Measurements from ENCODE around the gene ZNF445.

DNA sequence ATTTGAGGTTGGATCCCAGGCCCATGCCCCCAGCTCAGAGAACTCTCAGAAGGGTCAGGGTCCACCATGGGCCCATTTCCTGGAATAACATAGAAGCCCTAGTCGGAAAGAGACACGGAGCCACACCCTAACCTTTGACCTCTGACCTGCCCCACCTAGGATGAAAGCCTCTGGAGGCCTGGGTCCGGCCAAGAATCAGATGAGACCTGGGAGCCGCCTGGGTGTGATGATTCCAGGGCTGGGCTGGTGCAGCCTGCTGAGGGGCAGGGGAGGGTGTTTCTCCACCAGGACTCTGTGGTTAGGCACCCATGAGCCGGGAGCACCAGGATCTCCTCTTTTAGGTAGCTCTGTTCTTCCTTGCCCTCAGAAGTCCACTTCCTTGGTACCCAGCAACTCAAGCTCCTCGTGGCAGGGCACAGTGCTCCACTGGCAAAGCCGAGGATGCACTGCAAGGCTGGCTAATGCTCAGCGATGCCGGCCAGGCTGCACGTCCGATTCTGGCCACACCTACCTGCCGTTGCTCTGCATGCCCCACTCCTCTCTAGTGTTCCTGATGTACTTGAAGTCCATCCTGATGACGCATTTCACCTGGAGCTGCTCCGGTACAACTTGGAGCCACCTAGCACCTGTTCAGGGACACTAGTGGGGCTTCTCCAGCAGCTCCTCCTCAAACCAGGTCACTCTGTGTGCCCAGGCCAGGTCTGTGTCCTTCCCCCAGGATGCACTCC, 57.4 kb downstream of the ZNF445 start:
- TF ChIP-seq, protein P1, sequence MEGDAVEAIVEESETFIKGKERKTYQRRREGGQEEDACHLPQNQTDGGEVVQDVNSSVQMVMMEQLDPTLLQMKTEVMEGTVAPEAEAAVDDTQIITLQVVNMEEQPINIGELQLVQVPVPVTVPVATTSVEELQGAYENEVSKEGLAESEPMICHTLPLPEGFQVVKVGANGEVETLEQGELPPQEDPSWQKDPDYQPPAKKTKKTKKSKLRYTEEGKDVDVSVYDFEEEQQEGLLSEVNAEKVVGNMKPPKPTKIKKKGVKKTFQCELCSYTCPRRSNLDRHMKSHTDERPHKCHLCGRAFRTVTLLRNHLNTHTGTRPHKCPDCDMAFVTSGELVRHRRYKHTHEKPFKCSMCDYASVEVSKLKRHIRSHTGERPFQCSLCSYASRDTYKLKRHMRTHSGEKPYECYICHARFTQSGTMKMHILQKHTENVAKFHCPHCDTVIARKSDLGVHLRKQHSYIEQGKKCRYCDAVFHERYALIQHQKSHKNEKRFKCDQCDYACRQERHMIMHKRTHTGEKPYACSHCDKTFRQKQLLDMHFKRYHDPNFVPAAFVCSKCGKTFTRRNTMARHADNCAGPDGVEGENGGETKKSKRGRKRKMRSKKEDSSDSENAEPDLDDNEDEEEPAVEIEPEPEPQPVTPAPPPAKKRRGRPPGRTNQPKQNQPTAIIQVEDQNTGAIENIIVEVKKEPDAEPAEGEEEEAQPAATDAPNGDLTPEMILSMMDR (IDR thresholded peaks at IDR 0.05): no peak
- TF ChIP-seq, protein P2, sequence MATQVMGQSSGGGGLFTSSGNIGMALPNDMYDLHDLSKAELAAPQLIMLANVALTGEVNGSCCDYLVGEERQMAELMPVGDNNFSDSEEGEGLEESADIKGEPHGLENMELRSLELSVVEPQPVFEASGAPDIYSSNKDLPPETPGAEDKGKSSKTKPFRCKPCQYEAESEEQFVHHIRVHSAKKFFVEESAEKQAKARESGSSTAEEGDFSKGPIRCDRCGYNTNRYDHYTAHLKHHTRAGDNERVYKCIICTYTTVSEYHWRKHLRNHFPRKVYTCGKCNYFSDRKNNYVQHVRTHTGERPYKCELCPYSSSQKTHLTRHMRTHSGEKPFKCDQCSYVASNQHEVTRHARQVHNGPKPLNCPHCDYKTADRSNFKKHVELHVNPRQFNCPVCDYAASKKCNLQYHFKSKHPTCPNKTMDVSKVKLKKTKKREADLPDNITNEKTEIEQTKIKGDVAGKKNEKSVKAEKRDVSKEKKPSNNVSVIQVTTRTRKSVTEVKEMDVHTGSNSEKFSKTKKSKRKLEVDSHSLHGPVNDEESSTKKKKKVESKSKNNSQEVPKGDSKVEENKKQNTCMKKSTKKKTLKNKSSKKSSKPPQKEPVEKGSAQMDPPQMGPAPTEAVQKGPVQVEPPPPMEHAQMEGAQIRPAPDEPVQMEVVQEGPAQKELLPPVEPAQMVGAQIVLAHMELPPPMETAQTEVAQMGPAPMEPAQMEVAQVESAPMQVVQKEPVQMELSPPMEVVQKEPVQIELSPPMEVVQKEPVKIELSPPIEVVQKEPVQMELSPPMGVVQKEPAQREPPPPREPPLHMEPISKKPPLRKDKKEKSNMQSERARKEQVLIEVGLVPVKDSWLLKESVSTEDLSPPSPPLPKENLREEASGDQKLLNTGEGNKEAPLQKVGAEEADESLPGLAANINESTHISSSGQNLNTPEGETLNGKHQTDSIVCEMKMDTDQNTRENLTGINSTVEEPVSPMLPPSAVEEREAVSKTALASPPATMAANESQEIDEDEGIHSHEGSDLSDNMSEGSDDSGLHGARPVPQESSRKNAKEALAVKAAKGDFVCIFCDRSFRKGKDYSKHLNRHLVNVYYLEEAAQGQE (IDR thresholded peaks at IDR 0.05; ENCODE audit: insufficient read depth in 1 of 2, low read depth in 2 of 2, low read length in 1 of 2): no peak
- no peak for TF ChIP-seq POLR2AphosphoS5 (IDR thresholded peaks at IDR 0.05; ENCODE audit: low read depth, low read length)

All from Panc1 (cell line).